H1 (cell line): Measurements from ENCODE around the gene SNCAIP. TPM values are rescaled to one million over a fixed set of nuclear protein-coding genes. Genes with fewer than 3 reads are reported as not detected.

Experiments used
- SIRT6 ChIP-seq: IDR thresholded peaks from one replicate; pipeline ENCODE4 v1.7.1; 2012; ENCODE audit warnings: low read length, inconsistent platforms
- SIX5 ChIP-seq: IDR thresholded peaks from 2 replicates; pipeline ENCODE4 v1.6.1; 2011; ENCODE audit warnings: mild to moderate bottlenecking, low read depth, low read length
- polyA plus RNA-seq, 7 experiments: library from polyadenylated mRNA; depleted of rRNA in 3 of 7; stranded (reverse) in 5 of 7; unstranded in 2 of 7; fragments of >200 nt in 5 of 7; fragments of 200-250 nt in 2 of 7; gene quantifications; 1 replicate in 5 of 7; 2 replicates in 1 of 7; 4 replicates in 1 of 7; pipeline versions ENCODE4 v1.2.1 to v1.2.3, GENCODE V29; 2011 to 2013; ENCODE audit warnings: missing spikeins in 2 of 7, mixed read lengths in 2 of 7
- total RNA-seq: library from RNA; stranded (reverse); fragmentation: NEBNext Ultra II Directional; extraction: Animal tissue kit (Norgen Biotek cat#: 25700); gene quantifications from 2 replicates; pipeline ENCODE4 v1.2.1, GENCODE V29; 2021
- TF ChIP-seq, protein P1 (sequence below): fragments of 300-600 bp; sonication (generic); IDR thresholded peaks from 2 replicates; pipeline ENCODE4 v1.7.1; 2012; ENCODE audit warnings: low read length, moderate library complexity, mild to moderate bottlenecking, inconsistent platforms; ENCODE audit not compliant: insufficient replicate concordance

SNCAIP gene
- total and polyA plus RNA-seq, 2 of the 8 experiments (the other 6 are each of a cell fraction or from before 2014, with no cell fraction given): 3.9 to 9.0 TPM

DNA sequence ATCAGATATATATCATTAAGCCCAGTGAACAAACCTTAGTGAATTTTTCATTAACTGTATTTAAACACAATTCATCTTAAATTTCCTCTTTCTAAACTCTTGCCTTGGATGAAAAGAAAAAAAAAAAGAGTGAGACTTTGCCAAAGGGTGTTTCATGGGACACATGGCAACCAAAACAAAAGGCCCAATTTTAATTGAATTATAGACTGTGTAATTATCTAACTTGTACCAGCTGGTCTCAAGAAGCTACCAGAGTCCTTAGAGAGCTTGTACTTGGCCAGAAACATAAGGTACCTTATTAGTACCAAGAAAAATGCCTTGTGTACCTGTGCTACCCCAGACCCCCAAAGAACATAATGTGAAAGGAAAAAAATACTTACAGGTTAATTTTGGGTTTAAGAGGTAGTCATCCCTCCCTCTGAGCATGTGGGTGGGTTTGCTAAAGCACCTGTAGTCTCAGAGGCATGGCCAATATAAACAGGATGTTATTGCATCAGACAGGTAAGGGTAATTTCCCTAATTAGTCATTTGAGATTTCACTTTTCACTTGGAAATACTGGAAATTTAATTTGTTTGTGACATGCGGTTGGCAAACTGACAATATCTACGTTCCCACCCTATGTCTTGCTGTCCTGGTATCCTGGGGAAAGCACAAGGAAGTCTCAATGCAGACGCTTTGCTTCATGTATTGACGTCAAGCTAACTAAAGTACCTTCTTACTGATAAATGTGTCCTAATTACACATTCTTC is 90.1 kb downstream of the SNCAIP start (continued):
- TF ChIP-seq, protein P1, sequence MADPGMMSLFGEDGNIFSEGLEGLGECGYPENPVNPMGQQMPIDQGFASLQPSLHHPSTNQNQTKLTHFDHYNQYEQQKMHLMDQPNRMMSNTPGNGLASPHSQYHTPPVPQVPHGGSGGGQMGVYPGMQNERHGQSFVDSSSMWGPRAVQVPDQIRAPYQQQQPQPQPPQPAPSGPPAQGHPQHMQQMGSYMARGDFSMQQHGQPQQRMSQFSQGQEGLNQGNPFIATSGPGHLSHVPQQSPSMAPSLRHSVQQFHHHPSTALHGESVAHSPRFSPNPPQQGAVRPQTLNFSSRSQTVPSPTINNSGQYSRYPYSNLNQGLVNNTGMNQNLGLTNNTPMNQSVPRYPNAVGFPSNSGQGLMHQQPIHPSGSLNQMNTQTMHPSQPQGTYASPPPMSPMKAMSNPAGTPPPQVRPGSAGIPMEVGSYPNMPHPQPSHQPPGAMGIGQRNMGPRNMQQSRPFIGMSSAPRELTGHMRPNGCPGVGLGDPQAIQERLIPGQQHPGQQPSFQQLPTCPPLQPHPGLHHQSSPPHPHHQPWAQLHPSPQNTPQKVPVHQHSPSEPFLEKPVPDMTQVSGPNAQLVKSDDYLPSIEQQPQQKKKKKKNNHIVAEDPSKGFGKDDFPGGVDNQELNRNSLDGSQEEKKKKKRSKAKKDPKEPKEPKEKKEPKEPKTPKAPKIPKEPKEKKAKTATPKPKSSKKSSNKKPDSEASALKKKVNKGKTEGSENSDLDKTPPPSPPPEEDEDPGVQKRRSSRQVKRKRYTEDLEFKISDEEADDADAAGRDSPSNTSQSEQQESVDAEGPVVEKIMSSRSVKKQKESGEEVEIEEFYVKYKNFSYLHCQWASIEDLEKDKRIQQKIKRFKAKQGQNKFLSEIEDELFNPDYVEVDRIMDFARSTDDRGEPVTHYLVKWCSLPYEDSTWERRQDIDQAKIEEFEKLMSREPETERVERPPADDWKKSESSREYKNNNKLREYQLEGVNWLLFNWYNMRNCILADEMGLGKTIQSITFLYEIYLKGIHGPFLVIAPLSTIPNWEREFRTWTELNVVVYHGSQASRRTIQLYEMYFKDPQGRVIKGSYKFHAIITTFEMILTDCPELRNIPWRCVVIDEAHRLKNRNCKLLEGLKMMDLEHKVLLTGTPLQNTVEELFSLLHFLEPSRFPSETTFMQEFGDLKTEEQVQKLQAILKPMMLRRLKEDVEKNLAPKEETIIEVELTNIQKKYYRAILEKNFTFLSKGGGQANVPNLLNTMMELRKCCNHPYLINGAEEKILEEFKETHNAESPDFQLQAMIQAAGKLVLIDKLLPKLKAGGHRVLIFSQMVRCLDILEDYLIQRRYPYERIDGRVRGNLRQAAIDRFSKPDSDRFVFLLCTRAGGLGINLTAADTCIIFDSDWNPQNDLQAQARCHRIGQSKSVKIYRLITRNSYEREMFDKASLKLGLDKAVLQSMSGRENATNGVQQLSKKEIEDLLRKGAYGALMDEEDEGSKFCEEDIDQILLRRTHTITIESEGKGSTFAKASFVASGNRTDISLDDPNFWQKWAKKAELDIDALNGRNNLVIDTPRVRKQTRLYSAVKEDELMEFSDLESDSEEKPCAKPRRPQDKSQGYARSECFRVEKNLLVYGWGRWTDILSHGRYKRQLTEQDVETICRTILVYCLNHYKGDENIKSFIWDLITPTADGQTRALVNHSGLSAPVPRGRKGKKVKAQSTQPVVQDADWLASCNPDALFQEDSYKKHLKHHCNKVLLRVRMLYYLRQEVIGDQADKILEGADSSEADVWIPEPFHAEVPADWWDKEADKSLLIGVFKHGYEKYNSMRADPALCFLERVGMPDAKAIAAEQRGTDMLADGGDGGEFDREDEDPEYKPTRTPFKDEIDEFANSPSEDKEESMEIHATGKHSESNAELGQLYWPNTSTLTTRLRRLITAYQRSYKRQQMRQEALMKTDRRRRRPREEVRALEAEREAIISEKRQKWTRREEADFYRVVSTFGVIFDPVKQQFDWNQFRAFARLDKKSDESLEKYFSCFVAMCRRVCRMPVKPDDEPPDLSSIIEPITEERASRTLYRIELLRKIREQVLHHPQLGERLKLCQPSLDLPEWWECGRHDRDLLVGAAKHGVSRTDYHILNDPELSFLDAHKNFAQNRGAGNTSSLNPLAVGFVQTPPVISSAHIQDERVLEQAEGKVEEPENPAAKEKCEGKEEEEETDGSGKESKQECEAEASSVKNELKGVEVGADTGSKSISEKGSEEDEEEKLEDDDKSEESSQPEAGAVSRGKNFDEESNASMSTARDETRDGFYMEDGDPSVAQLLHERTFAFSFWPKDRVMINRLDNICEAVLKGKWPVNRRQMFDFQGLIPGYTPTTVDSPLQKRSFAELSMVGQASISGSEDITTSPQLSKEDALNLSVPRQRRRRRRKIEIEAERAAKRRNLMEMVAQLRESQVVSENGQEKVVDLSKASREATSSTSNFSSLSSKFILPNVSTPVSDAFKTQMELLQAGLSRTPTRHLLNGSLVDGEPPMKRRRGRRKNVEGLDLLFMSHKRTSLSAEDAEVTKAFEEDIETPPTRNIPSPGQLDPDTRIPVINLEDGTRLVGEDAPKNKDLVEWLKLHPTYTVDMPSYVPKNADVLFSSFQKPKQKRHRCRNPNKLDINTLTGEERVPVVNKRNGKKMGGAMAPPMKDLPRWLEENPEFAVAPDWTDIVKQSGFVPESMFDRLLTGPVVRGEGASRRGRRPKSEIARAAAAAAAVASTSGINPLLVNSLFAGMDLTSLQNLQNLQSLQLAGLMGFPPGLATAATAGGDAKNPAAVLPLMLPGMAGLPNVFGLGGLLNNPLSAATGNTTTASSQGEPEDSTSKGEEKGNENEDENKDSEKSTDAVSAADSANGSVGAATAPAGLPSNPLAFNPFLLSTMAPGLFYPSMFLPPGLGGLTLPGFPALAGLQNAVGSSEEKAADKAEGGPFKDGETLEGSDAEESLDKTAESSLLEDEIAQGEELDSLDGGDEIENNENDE: no peak
- TF ChIP-seq SIRT6: no peak
- TF ChIP-seq SIX5: no peak
